Hepatocyte (in vitro differentiated cells): ENCODE data around the gene MAP3K8.

Source experiments
- EZH2 ChIP-seq: fragments of 200-600 bp; sonication (generic); IDR thresholded peaks from 2 replicates; pipeline ENCODE4 v1.6.1; 2016; ENCODE audit warnings: antibody characterized with exemption, mild to moderate bottlenecking, borderline replicate concordance
- TF ChIP-seq, protein P1 (sequence below): fragments of 200-600 bp; sonication (generic); IDR thresholded peaks from 2 replicates; pipeline ENCODE4 v1.5.1; 2016; ENCODE audit warnings: antibody characterized with exemption, mild to moderate bottlenecking; ENCODE audit not compliant: poor library complexity

GRCh38 chr10:30390207-30390606, 43.8 kb upstream of the MAP3K8 start:
- TF ChIP-seq, protein P1, sequence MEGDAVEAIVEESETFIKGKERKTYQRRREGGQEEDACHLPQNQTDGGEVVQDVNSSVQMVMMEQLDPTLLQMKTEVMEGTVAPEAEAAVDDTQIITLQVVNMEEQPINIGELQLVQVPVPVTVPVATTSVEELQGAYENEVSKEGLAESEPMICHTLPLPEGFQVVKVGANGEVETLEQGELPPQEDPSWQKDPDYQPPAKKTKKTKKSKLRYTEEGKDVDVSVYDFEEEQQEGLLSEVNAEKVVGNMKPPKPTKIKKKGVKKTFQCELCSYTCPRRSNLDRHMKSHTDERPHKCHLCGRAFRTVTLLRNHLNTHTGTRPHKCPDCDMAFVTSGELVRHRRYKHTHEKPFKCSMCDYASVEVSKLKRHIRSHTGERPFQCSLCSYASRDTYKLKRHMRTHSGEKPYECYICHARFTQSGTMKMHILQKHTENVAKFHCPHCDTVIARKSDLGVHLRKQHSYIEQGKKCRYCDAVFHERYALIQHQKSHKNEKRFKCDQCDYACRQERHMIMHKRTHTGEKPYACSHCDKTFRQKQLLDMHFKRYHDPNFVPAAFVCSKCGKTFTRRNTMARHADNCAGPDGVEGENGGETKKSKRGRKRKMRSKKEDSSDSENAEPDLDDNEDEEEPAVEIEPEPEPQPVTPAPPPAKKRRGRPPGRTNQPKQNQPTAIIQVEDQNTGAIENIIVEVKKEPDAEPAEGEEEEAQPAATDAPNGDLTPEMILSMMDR: no peak
- no peak for TF ChIP-seq EZH2
